ENCODE measurements around the gene GCNA. TPM values are rescaled to one million over a fixed set of nuclear protein-coding genes. Genes with fewer than 3 reads are reported as not detected.

The GCNA gene
- total RNA-seq, 1 donor from 2014 or later = 0.52 TPM

- TF ChIP-seq CTCF (conservative IDR thresholded peaks at IDR 0.05; ENCODE audit: low read depth, low read length) = no peak
- DNase-seq (ENCODE audit: low read depth) = no peak
- peak overlapping the region; percentile 86 for H3K4me3 ChIP-seq (ENCODE audit: low read depth, low read length)
These were observed 42.0 kb upstream of the GCNA start for GRCh38 chrX:71536285-71536684.

GRCh38 chrX:71537743-71538142, 40.5 kb upstream of the GCNA start:
- DNase-seq (ENCODE audit: low read depth) = no peak
- H3K4me3 ChIP-seq (ENCODE audit: low read depth, low read length) = no peak overlapping the region
- no peak for TF ChIP-seq CTCF (conservative IDR thresholded peaks at IDR 0.05; ENCODE audit: low read depth, low read length)

GRCh38 chrX:71540801-71541200, 37.4 kb upstream of the GCNA start:
- no peak for TF ChIP-seq CTCF (conservative IDR thresholded peaks at IDR 0.05; ENCODE audit: low read depth, low read length)
- H3K4me3 ChIP-seq (ENCODE audit: low read depth, low read length) = no peak overlapping the region
- DNase-seq (ENCODE audit: low read depth) = no peak

- no peak overlapping the region for H3K4me3 ChIP-seq (ENCODE audit: low read depth, low read length)
- TF ChIP-seq CTCF (conservative IDR thresholded peaks at IDR 0.05; ENCODE audit: low read depth, low read length) = no peak
- no peak for DNase-seq (ENCODE audit: low read depth)
These were observed 36.8 kb upstream of the GCNA start for GRCh38 chrX:71541210-71542022.

- TF ChIP-seq CTCF (conservative IDR thresholded peaks at IDR 0.05; ENCODE audit: low read depth, low read length) = no peak
- DNase-seq (ENCODE audit: low read depth) = no peak
- no peak overlapping the region for H3K4me3 ChIP-seq (ENCODE audit: low read depth, low read length)
These were observed 35.8 kb upstream of the GCNA start for GRCh38 chrX:71542411-71542810.

GRCh38 chrX:71542825-71543224, 35.4 kb upstream of the GCNA start:
- H3K4me3 ChIP-seq (ENCODE audit: low read depth, low read length) = no peak overlapping the region
- TF ChIP-seq CTCF (conservative IDR thresholded peaks at IDR 0.05; ENCODE audit: low read depth, low read length) = no peak

GRCh38 chrX:71543316-71543715, 34.9 kb upstream of the GCNA start:
- DNase-seq (ENCODE audit: low read depth) = no peak

More at GRCh38 chrX:71542825-71543224, 35.4 kb upstream of the GCNA start:
- DNase-seq (ENCODE audit: low read depth) = no peak

More at GRCh38 chrX:71543316-71543715, 34.9 kb upstream of the GCNA start:
- no peak for TF ChIP-seq CTCF (conservative IDR thresholded peaks at IDR 0.05; ENCODE audit: low read depth, low read length)
- H3K4me3 ChIP-seq (ENCODE audit: low read depth, low read length) = no peak overlapping the region

Data from epithelial cell of proximal tubule (primary cell).